CD14-positive monocyte (primary cell): ENCODE data around the gene AKAP3. TPM values are rescaled to one million over a fixed set of nuclear protein-coding genes. Genes with fewer than 3 reads are reported as not detected.
A peak's percentile ranks its signal among the peaks of the same experiment; 100 is the strongest.

Experiments used
- DNase-seq, 3 donors: peaks; one replicate each; pipeline ENCODE4 v3.0.0-alpha.2; 2011 to 2022
- H2AFZ ChIP-seq: 2 replicates; pipeline ENCODE4 v1.6.0; 2012; ENCODE audit warnings: mild to moderate bottlenecking, low read depth, low read length, inconsistent platforms; ENCODE audit not compliant: insufficient read depth, poor library complexity, severe bottlenecking
- H3K27ac ChIP-seq, 2 donors: 1 replicate in 1 of 2; 2 replicates in 1 of 2; pipeline ENCODE4 v1.5.1; 2012 to 2013; ENCODE audit warnings: low read length in 2 of 2, control low read depth in 1 of 2, inconsistent platforms in 1 of 2, low read depth in 1 of 2, mild to moderate bottlenecking in 1 of 2
- H3K27me3 ChIP-seq, 2 donors: one replicate each; pipeline versions ENCODE4 v1.6.0 to v1.6.1; 2011 to 2013; ENCODE audit warnings: low read length in 2 of 2; ENCODE audit not compliant: control insufficient read depth in 2 of 2, insufficient read depth in 2 of 2
- H3K36me3 ChIP-seq, 2 donors: replicated peaks in 1 of 2; 1 replicate in 1 of 2; 2 replicates in 1 of 2; pipeline versions ENCODE4 v1.5.1 to v1.6.1; 2012 to 2013; ENCODE audit warnings: low read length in 2 of 2, control low read depth in 1 of 2, inconsistent platforms in 1 of 2, mild to moderate bottlenecking in 1 of 2; ENCODE audit not compliant: insufficient read depth in 2 of 2, control insufficient read depth in 1 of 2
- H3K4me1 ChIP-seq, 2 donors: 1 replicate in 1 of 2; 2 replicates in 1 of 2; pipeline versions ENCODE4 v1.5.1 to v1.6.1; 2012 to 2013; ENCODE audit warnings: low read length in 2 of 2, control low read depth in 1 of 2, inconsistent platforms in 1 of 2, mild to moderate bottlenecking in 1 of 2, moderate library complexity in 1 of 2; ENCODE audit not compliant: insufficient read depth in 2 of 2, control insufficient read depth in 1 of 2
- H3K4me2 ChIP-seq: replicated peaks from 2 replicates; pipeline ENCODE3; 2012; ENCODE audit warnings: low read length, moderate library complexity, mild to moderate bottlenecking; ENCODE audit not compliant: poor library complexity, severe bottlenecking; ENCODE audit errors: extremely low read depth
- H3K4me3 ChIP-seq, 3 experiments: fragments of 200-600 bp in 1 of 3; sonication (generic) in 1 of 3; replicated peaks in 1 of 3; 1 replicate in 2 of 3; 2 replicates in 1 of 3; pipeline ENCODE4 v1.5.1; 2011 to 2013; ENCODE audit warnings: low read length in 3 of 3, mild to moderate bottlenecking in 3 of 3, control low read depth in 2 of 3, low read depth in 2 of 3, inconsistent platforms in 1 of 3, moderate library complexity in 1 of 3
- H3K79me2 ChIP-seq: 2 replicates; pipeline ENCODE4 v1.6.0; 2012; ENCODE audit warnings: mild to moderate bottlenecking, control low read depth, inconsistent platforms, low read length, moderate library complexity; ENCODE audit not compliant: insufficient read depth
- H3K9ac ChIP-seq: 2 replicates; pipeline ENCODE4 v1.6.0; 2017; ENCODE audit warnings: low read length, mild to moderate bottlenecking; ENCODE audit not compliant: insufficient read depth, poor library complexity, severe bottlenecking
- H3K9me3 ChIP-seq, 2 donors: replicated peaks in 1 of 2; 1 replicate in 1 of 2; 2 replicates in 1 of 2; pipeline versions ENCODE4 v1.5.1 to v1.6.1; 2012 to 2013; ENCODE audit warnings: low read length in 2 of 2, control low read depth in 1 of 2; ENCODE audit not compliant: control insufficient read depth in 1 of 2, insufficient read depth in 1 of 2
- H4K20me1 ChIP-seq: 2 replicates; pipeline ENCODE4 v1.6.0; 2012; ENCODE audit warnings: mild to moderate bottlenecking, low read length, control low read depth, moderate library complexity; ENCODE audit not compliant: insufficient read depth
- H3K27ac Mint-ChIP-seq, 7 donors: one replicate each; pipeline ENCODE4 v1.8.0; 2020; ENCODE audit warnings: mild to moderate bottlenecking in 7 of 7, mixed read lengths in 7 of 7, moderate library complexity in 6 of 7, inconsistent platforms in 2 of 7
- H3K27me3 Mint-ChIP-seq, 3 donors: one replicate each; pipeline ENCODE4 v1.8.0; 2021 to 2022; ENCODE audit warnings: low read depth in 3 of 3, mild to moderate bottlenecking in 3 of 3, mixed read lengths in 3 of 3, moderate library complexity in 3 of 3, inconsistent platforms in 1 of 3
- H3K36me3 Mint-ChIP-seq, 2 donors: one replicate each; pipeline ENCODE4 v1.8.0; 2020; ENCODE audit warnings: mixed read lengths in 2 of 2, inconsistent platforms in 1 of 2, mild to moderate bottlenecking in 1 of 2
- H3K4me1 Mint-ChIP-seq: one replicate; pipeline ENCODE4 v1.8.0; 2020; ENCODE audit warnings: mild to moderate bottlenecking, mixed read lengths
- H3K4me3 Mint-ChIP-seq, 2 donors: one replicate each; pipeline ENCODE4 v1.8.0; 2020; ENCODE audit warnings: mild to moderate bottlenecking in 2 of 2, mixed read lengths in 2 of 2, moderate library complexity in 1 of 2
- H3K9me3 Mint-ChIP-seq, 7 donors: one replicate each; pipeline ENCODE4 v1.8.0; 2020 to 2022; ENCODE audit warnings: mixed read lengths in 7 of 7, mild to moderate bottlenecking in 6 of 7, moderate library complexity in 6 of 7, inconsistent platforms in 2 of 7
- WGBS: methylation state at CpG from one replicate; pipeline ENCODE4 v1.1.5; 2013; ENCODE audit warnings: missing lambda C conversion rate; ENCODE audit not compliant: insufficient coverage; 5-methylcytosine and 5-hydroxymethylcytosine counted together
- intact Hi-C, 2 donors: fragments of 100-400 bp; cut with micrococcal nuclease; formaldehyde crosslinking; loops; one replicate each; pipeline versions ENCODE4 v1.15.0 to v1.15.1; 2023
- polyA plus RNA-seq, 3 donors: library from polyadenylated mRNA; depleted of rRNA in 1 of 3; unstranded in 2 of 3; stranded (reverse) in 1 of 3; fragments of 300-500 nt in 2 of 3; fragments of >200 nt in 1 of 3; fragmentation: Illumina TruSeq in 2 of 3; gene quantifications; 1 replicate in 2 of 3; 2 replicates in 1 of 3; pipeline ENCODE4 v1.2.3, GENCODE V29; 2012 to 2021
- TF ChIP-seq, protein P1 (sequence below): fragments of 200-600 bp; IDR thresholded peaks from one replicate; pipeline ENCODE4 v1.8.0; 2022; ENCODE audit warnings: antibody characterized with exemption, mild to moderate bottlenecking

AKAP3 gene
- polyA plus RNA-seq, 3 donors = 0.08 TPM; not detected in 2

DNA sequence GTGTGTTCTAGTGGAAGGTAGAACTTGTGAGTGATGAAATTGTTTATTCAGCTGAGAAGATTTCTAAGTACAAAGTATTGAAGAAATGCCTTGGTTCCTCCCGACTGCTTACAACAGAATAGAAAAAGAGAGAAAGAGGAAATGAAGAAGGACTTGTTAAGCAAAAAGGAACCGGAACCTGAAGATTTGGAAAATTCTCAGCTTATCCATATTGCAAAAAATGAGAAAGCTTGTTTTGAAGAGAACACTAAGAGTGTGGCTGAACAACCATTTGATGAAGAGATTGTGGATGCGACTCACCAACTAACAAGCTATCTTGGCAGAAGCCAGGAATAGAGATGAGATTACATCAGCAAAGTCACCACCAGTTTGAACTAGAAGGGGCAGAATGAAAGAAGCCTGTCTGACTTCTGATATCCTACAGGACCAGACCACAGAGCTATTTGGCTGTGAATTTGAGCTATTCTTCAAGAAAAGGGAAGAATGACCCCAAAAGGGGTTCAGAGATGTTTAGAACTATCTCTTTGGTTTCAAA, 15.2 kb upstream of the AKAP3 start:
- no peak overlapping the region for H3K27ac ChIP-seq
- Mint-ChIP-seq H3K4me1 (peaks cover 10% of the 10 kb centered on the region), H3K27me3 (no peaks in the 10 kb centered on the region), H3K27ac (peak overlapping the region in 4 of 7 donors; percentile 1 to 40 (median 20)), H3K36me3 (peaks cover 50 to 72% of the 10 kb centered on the region in 2 donors), H3K4me3 (no peak overlapping the region), H3K9me3 (no peaks in the 10 kb centered on the region)
- H3K4me3 ChIP-seq = no peak overlapping the region
- H3K4me2 ChIP-seq = no peak overlapping the region
- no peak overlapping the region for H3K9ac ChIP-seq
- no peak overlapping the region for H2AFZ ChIP-seq
- DNase-seq = no peak
- no peaks in the 10 kb centered on the region for H3K4me1 ChIP-seq
- intact Hi-C loops = no loop called here
- peaks cover 4% of the 10 kb centered on the region for H4K20me1 ChIP-seq
- no peaks in the 10 kb centered on the region for H3K9me3 ChIP-seq
- no peaks in the 10 kb centered on the region for H3K27me3 ChIP-seq
- no CpG with 5 or more reads among the region's 3 CpGs for WGBS
- peaks cover 89 to 100% of the 10 kb centered on the region in 2 donors for H3K36me3 ChIP-seq
- no peaks in the 10 kb centered on the region for H3K79me2 ChIP-seq
- TF ChIP-seq, protein P1, sequence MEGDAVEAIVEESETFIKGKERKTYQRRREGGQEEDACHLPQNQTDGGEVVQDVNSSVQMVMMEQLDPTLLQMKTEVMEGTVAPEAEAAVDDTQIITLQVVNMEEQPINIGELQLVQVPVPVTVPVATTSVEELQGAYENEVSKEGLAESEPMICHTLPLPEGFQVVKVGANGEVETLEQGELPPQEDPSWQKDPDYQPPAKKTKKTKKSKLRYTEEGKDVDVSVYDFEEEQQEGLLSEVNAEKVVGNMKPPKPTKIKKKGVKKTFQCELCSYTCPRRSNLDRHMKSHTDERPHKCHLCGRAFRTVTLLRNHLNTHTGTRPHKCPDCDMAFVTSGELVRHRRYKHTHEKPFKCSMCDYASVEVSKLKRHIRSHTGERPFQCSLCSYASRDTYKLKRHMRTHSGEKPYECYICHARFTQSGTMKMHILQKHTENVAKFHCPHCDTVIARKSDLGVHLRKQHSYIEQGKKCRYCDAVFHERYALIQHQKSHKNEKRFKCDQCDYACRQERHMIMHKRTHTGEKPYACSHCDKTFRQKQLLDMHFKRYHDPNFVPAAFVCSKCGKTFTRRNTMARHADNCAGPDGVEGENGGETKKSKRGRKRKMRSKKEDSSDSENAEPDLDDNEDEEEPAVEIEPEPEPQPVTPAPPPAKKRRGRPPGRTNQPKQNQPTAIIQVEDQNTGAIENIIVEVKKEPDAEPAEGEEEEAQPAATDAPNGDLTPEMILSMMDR = no peak

GRCh38 chr12:4653691-4654090, 4.8 kb upstream of the AKAP3 start:
- Histone ChIP-seq H3K4me3 (no peak overlapping the region), H3K27me3 (no peaks in the 10 kb centered on the region), H3K27ac (no peak overlapping the region), H3K9me3 (no peaks in the 10 kb centered on the region), H3K79me2 (peaks cover 58% of the 10 kb centered on the region), H4K20me1 (peaks cover 27% of the 10 kb centered on the region), H3K36me3 (peaks cover 48 to 66% of the 10 kb centered on the region in 2 donors), H3K4me2 (no peak overlapping the region), H3K4me1 (peaks cover 8 to 10% of the 10 kb centered on the region in 2 donors), H2AFZ (no peak overlapping the region), H3K9ac (no peak overlapping the region)
- Mint-ChIP-seq H3K4me1 (peaks cover 24% of the 10 kb centered on the region), H3K9me3 (peaks cover 0 to 2% (median 0%) of the 10 kb centered on the region in 7 donors), H3K27ac (peak overlapping the region in 1 of 7 donors; percentile 56), H3K4me3 (no peak overlapping the region), H3K27me3 (no peaks in the 10 kb centered on the region), H3K36me3 (peaks cover 37 to 51% of the 10 kb centered on the region in 2 donors)
- no CpG with 5 or more reads among the region's 2 CpGs for WGBS
- DNase-seq = no peak
- intact Hi-C loops = no loop called here
- TF ChIP-seq, protein P1 = no peak
